Kidney (tissue), 14 donors: Measurements from ENCODE around the gene TESMIN. TPM values are rescaled to one million over a fixed set of nuclear protein-coding genes. Genes with fewer than 3 reads are reported as not detected.

Experiments
- DNase-seq, 5 donors: peaks; one replicate each; pipeline ENCODE4 v3.0.0-alpha.2; 2013 to 2020
- FAIRE-seq: peaks from 2 replicates; lab custom pipeline; 2012; peaks lifted over from hg19 to GRCh38; lab: Jason Lieb, UNC
- H3K27ac ChIP-seq, 2 donors: one replicate each; pipeline ENCODE4 v1.7.0; 2013; ENCODE audit warnings: low read depth in 2 of 2, low read length in 2 of 2, inconsistent platforms in 1 of 2
- H3K27me3 ChIP-seq: one replicate; pipeline ENCODE4 v1.7.1; 2013; ENCODE audit warnings: low read length, inconsistent platforms; ENCODE audit not compliant: control insufficient read depth, insufficient read depth
- H3K36me3 ChIP-seq, 3 donors: one replicate each; pipeline versions ENCODE4 v1.7.0 to v1.7.1; 2013; ENCODE audit warnings: low read length in 3 of 3, control low read depth in 1 of 3, inconsistent platforms in 1 of 3; ENCODE audit not compliant: insufficient read depth in 3 of 3, control insufficient read depth in 2 of 3
- H3K4me1 ChIP-seq, 3 donors: one replicate each; pipeline versions ENCODE4 v1.7.0 to v1.7.1; 2013; ENCODE audit warnings: low read length in 3 of 3, inconsistent platforms in 1 of 3, low read depth in 1 of 3; ENCODE audit not compliant: control insufficient read depth in 2 of 3, insufficient read depth in 2 of 3
- H3K4me3 ChIP-seq, 3 donors: one replicate each; pipeline versions ENCODE4 v1.7.0 to v1.8.1; 2013; ENCODE audit warnings: low read length in 3 of 3, control low read depth in 1 of 3, inconsistent platforms in 1 of 3
- H3K9ac ChIP-seq, 3 donors: one replicate each; pipeline versions ENCODE4 v1.7.0 to v1.7.1; 2013; ENCODE audit warnings: low read length in 3 of 3, control low read depth in 1 of 3, inconsistent platforms in 1 of 3
- H3K9me3 ChIP-seq, 3 donors: one replicate each; pipeline versions ENCODE4 v1.7.0 to v1.7.1; 2013; ENCODE audit warnings: low read length in 3 of 3, control low read depth in 1 of 3, inconsistent platforms in 1 of 3; ENCODE audit not compliant: control insufficient read depth in 2 of 3, insufficient read depth in 1 of 3
- CTCF ChIP-seq: IDR thresholded peaks from 3 replicates; pipeline ENCODE4 v1.5.1; 2012; ENCODE audit warnings: mild to moderate bottlenecking, moderate library complexity, borderline replicate concordance; ENCODE audit not compliant: insufficient read depth; ENCODE audit errors: extremely low read depth
- intact Hi-C: fragments of 100-400 bp; cut with DNase I; formaldehyde crosslinking; loops from one replicate; pipeline ENCODE4 v1.11.1; 2022
- polyA plus RNA-seq: library from polyadenylated mRNA; stranded (reverse); fragments of 350-450 nt; fragmentation: Illumina TruSeq; extraction: RNeasy Lipid Tissue Mini Kit (QIAGEN cat#74804); gene quantifications from one replicate; pipeline ENCODE4 v1.2.3, GENCODE V29; 2014; ENCODE audit warnings: low read depth, low replicate concordance; ENCODE audit not compliant: insufficient read depth
- total RNA-seq: library from RNA; stranded (reverse); fragmentation: NEBNext Ultra II Directional; extraction: Animal tissue kit (Norgen Biotek cat#: 25700); gene quantifications from one replicate; pipeline ENCODE4 v1.2.1, GENCODE V29; 2021
- donor health status: control.
- donor health status: control.
- donor health status: control.
- donor health status: control.
- donor health status: control.
- donor health status: DM: yes; HTN: yes; CAD: no.
- donor health status: Normal renal cell carcinoma (clear cell type).

The TESMIN gene
- total and polyA plus RNA-seq, 2 donors from 2014 or later: 3.8 to 8.7 TPM

DNA sequence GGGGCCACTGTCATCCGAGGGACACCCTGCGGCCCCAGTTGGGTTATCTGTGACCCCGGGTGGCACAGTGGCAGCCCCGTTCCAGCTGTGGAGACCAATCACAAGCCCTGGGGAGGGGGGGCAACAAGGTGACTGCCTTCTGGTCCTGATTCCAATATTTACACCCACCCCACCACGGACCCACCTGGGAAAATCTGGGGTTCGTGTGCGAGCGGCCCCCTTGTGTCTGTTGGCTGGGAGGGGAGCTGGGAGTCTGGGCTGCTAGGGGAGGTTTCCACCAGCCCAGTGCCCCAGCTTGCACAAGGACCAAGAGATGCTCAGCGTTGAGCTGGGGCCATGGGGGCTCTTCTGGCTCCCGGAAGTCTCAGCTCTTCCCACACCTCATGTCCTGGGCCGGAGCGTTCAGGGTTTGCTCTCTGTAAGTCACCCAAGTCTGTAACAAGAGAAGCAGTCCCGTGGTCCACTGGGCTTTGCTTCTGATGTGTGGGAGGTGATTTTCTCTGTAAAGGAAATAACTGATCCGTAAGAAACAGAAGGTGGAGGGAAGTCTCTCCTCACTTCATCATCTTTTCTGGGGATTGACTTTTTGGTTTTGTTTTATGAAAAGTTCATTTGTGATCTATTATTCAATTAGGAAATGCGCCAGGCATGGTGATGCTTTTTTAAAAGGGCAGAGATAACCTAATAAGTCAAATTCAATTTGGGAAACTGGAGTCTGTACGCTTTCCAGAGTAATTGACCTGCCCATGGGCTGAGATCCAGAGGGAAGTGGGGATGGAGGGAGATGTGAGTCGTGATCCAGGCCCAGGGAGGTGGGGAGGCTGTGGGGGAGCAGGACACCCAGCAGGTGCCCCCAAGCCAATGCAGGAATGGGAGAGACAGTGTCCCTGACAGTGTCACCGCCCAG lies 89.4 kb downstream of the TESMIN start:
- intact Hi-C loops: no loop called here
- Histone ChIP-seq H3K9me3 (peaks cover 0 to 3% (median 0%) of the 10 kb centered on the region in 3 donors), H3K36me3 (no peaks in the 10 kb centered on the region), H3K27ac (no peak overlapping the region), H3K9ac (no peak overlapping the region), H3K4me1 (no peaks in the 10 kb centered on the region), H3K4me3 (no peak overlapping the region), H3K27me3 (no peaks in the 10 kb centered on the region)
- TF ChIP-seq CTCF: no peak
- FAIRE-seq: no peak
- DNase-seq: peak; percentile 27 to 58 (median 34)

GRCh38 chr11:68661014-68661413 lies 90.3 kb downstream of the TESMIN start:
- intact Hi-C loops: no loop called here
- H3K4me3 ChIP-seq: no peak overlapping the region
- TF ChIP-seq CTCF: no peak
- no peaks in the 10 kb centered on the region for H3K4me1 ChIP-seq
- H3K27ac ChIP-seq: no peak overlapping the region
- no peak overlapping the region for H3K9ac ChIP-seq
- peak in 2 of 5 donors; percentile 28 to 37 for DNase-seq
- H3K36me3 ChIP-seq: no peaks in the 10 kb centered on the region
- H3K27me3 ChIP-seq: no peaks in the 10 kb centered on the region
- H3K9me3 ChIP-seq: peaks cover 0 to 3% (median 0%) of the 10 kb centered on the region in 3 donors
- no peak for FAIRE-seq

GRCh38 chr11:68660066-68660810 lies 91.1 kb downstream of the TESMIN start:
- intact Hi-C loops: no loop called here
- Histone ChIP-seq H3K36me3 (no peaks in the 10 kb centered on the region), H3K4me3 (no peak overlapping the region), H3K27ac (no peak overlapping the region), H3K27me3 (no peaks in the 10 kb centered on the region), H3K4me1 (no peaks in the 10 kb centered on the region), H3K9me3 (peaks cover 0 to 3% (median under 1%) of the 10 kb centered on the region in 3 donors), H3K9ac (no peak overlapping the region)
- TF ChIP-seq CTCF: no peak
- DNase-seq (peak in 1 of 5 donors; percentile 61), FAIRE-seq (no peak)
